NCI-H524 treated with DMSO at 0.1 percent for 48 hours (cell line): ENCODE results near the gene LUC7L3.
A peak's percentile ranks its signal among the peaks of the same experiment; 100 is the strongest.
"Not testable (repeated sequence)": the region's sequence is repeated elsewhere in the genome, so short reads cannot be mapped to it uniquely, and the experiment has no call there.

ENCODE experiments used
- DNase-seq: peaks from one replicate; lab custom pipeline; 2025; lab: John Stamatoyannopoulos, UW

Gene LUC7L3

GRCh38 chr17:50785126-50785525, 65.7 kb downstream of the LUC7L3 start:
- DNase-seq: no peak

- DNase-seq: no peak
These were observed 66.7 kb downstream of the LUC7L3 start for GRCh38 chr17:50785946-50786570.

- DNase-seq: peak; percentile 82
These were observed 67.7 kb downstream of the LUC7L3 start for GRCh38 chr17:50787106-50787505.

- no peak for DNase-seq
These were observed 71.2 kb downstream of the LUC7L3 start for GRCh38 chr17:50790618-50791017.

- no peak for DNase-seq
These were observed 72.7 kb downstream of the LUC7L3 start for GRCh38 chr17:50792132-50792531.

- no peak for DNase-seq
These were observed 73.6 kb downstream of the LUC7L3 start for GRCh38 chr17:50793007-50793406.

GRCh38 chr17:50794361-50794760, 75.0 kb downstream of the LUC7L3 start:
- no peak for DNase-seq

- no peak for DNase-seq
These were observed 77.9 kb downstream of the LUC7L3 start for GRCh38 chr17:50797135-50797810.

- DNase-seq: no peak
These were observed 79.3 kb downstream of the LUC7L3 start for GRCh38 chr17:50798424-50799288.

GRCh38 chr17:50799582-50799981, 80.2 kb downstream of the LUC7L3 start:
- no peak for DNase-seq

- no peak for DNase-seq
These were observed 80.8 kb downstream of the LUC7L3 start for GRCh38 chr17:50800196-50800700.

- no peak for DNase-seq
These were observed 83.5 kb downstream of the LUC7L3 start for GRCh38 chr17:50802609-50803571.

- DNase-seq: no peak
These were observed 84.3 kb downstream of the LUC7L3 start for GRCh38 chr17:50803676-50804075.

- DNase-seq: not testable (repeated sequence)
These were observed 85.5 kb downstream of the LUC7L3 start for GRCh38 chr17:50804749-50805475.

GRCh38 chr17:50805486-50805885, 86.1 kb downstream of the LUC7L3 start:
- no peak for DNase-seq
